H1 (cell line): Measurements from ENCODE around the gene PDF. TPM values are rescaled to one million over a fixed set of nuclear protein-coding genes. Genes with fewer than 3 reads are reported as not detected.
A peak's percentile ranks its signal among the peaks of the same experiment; 100 is the strongest.

Experiments used
- CTCF ChIA-PET: fragments of 300-600 bp; sonication (Branson Sonifier 250); formaldehyde crosslinking; loops from one replicate; lab custom pipeline; 2021; ENCODE audit not compliant: partially characterized antibody; lab: Charles Lee
- POLR2A ChIA-PET: fragments of 300-600 bp; sonication (Branson Sonifier 250); formaldehyde crosslinking; loops from one replicate; lab custom pipeline; 2021; ENCODE audit warnings: inconsistent platforms; ENCODE audit not compliant: partially characterized antibody; lab: Charles Lee
- DNase-seq, 2 experiments: peaks; one replicate each; pipeline versions ENCODE4 v3.0.0 to v3.0.0-alpha.2; 2010 to 2022; ENCODE audit warnings: low spot score in 2 of 2, low read depth in 1 of 2, mixed read lengths in 1 of 2
- FAIRE-seq: peaks from 2 replicates; lab custom pipeline; 2011; peaks lifted over from hg19 to GRCh38; lab: Jason Lieb, UNC
- H2AFZ ChIP-seq: 2 replicates; pipeline ENCODE4 v1.8.1; 2012; ENCODE audit warnings: low read length, inconsistent platforms
- H2AK5ac ChIP-seq: 2 replicates; pipeline ENCODE4 v1.6.1; 2013; ENCODE audit warnings: low read depth, low read length
- H2BK120ac ChIP-seq: replicated peaks from 2 replicates; pipeline ENCODE3; 2013; ENCODE audit warnings: low read depth, low read length, inconsistent platforms
- H2BK12ac ChIP-seq: 2 replicates; pipeline ENCODE4 v1.6.1; 2013; ENCODE audit warnings: low read depth, low read length
- H2BK15ac ChIP-seq: 2 replicates; pipeline ENCODE4 v1.6.1; 2013; ENCODE audit warnings: low read length
- H2BK20ac ChIP-seq: 2 replicates; pipeline ENCODE4 v1.6.1; 2013; ENCODE audit warnings: low read length
- H2BK5ac ChIP-seq: 2 replicates; pipeline ENCODE4 v1.6.1; 2013; ENCODE audit warnings: low read depth, low read length
- H3K14ac ChIP-seq: 2 replicates; pipeline ENCODE4 v1.6.1; 2013; ENCODE audit warnings: inconsistent platforms; ENCODE audit not compliant: insufficient read length
- H3K18ac ChIP-seq: 2 replicates; pipeline ENCODE4 v1.6.1; 2013; ENCODE audit warnings: low read length; ENCODE audit errors: extremely low read depth
- H3K23ac ChIP-seq: 2 replicates; pipeline ENCODE4 v1.6.1; 2013; ENCODE audit warnings: inconsistent platforms; ENCODE audit not compliant: insufficient read length
- H3K23me2 ChIP-seq: 2 replicates; pipeline ENCODE4 v1.6.1; 2013; ENCODE audit warnings: low read depth, low read length
- H3K27ac ChIP-seq: 2 replicates; pipeline ENCODE4 v1.6.1; 2011; ENCODE audit warnings: low read depth, low read length, inconsistent platforms
- H3K27me3 ChIP-seq, 4 experiments: replicated peaks in 1 of 4; 1 replicate in 1 of 4; 2 replicates in 3 of 4; pipeline versions ENCODE4 v1.6.1 to v1.8.1; 2011 to 2013; ENCODE audit warnings: low read length in 3 of 4, mild to moderate bottlenecking in 3 of 4, inconsistent platforms in 2 of 4, mixed read lengths in 2 of 4, moderate library complexity in 1 of 4; ENCODE audit not compliant: control insufficient read depth in 3 of 4, insufficient read depth in 3 of 4; ENCODE audit errors: extremely low read depth in 1 of 4
- H3K36me3 ChIP-seq, 4 experiments: 2 replicates each; pipeline versions ENCODE4 v1.6.1 to v1.8.1; 2011 to 2013; ENCODE audit warnings: mild to moderate bottlenecking in 4 of 4, low read length in 3 of 4, moderate library complexity in 2 of 4, control low read depth in 1 of 4, inconsistent platforms in 1 of 4; ENCODE audit not compliant: insufficient read depth in 4 of 4, control insufficient read depth in 2 of 4
- H3K4ac ChIP-seq: replicated peaks from 2 replicates; pipeline ENCODE3; 2013; ENCODE audit warnings: low read length, low read depth, mixed read lengths, inconsistent platforms; ENCODE audit not compliant: insufficient read length
- H3K4me1 ChIP-seq, 4 experiments: replicated peaks in 1 of 4; 1 replicate in 1 of 4; 2 replicates in 3 of 4; pipeline versions ENCODE4 v1.6.1 to v1.8.1; 2011 to 2013; ENCODE audit warnings: low read length in 3 of 4, inconsistent platforms in 2 of 4, mixed read lengths in 1 of 4; ENCODE audit not compliant: insufficient read depth in 4 of 4, control insufficient read depth in 3 of 4
- H3K4me2 ChIP-seq, 2 experiments: 2 replicates each; pipeline versions ENCODE4 v1.6.1 to v1.8.1; 2011 to 2013; ENCODE audit warnings: low read depth in 2 of 2, low read length in 2 of 2, control low read depth in 1 of 2, inconsistent platforms in 1 of 2, mild to moderate bottlenecking in 1 of 2; ENCODE audit not compliant: insufficient read depth in 1 of 2
- H3K4me3 ChIP-seq, 4 experiments: fragments of 200-600, 300-600 bp in 1 of 4; sonication (generic), shearing (Covaris generic), sonication (Bioruptor Twin) in 1 of 4; 2 replicates each; pipeline versions ENCODE4 v1.5.1 to v1.8.1; 2011 to 2016; ENCODE audit warnings: low read length in 4 of 4, low read depth in 3 of 4, control low read depth in 2 of 4, inconsistent platforms in 2 of 4, mild to moderate bottlenecking in 2 of 4, mixed read lengths in 1 of 4, moderate library complexity in 1 of 4; ENCODE audit not compliant: insufficient read depth in 2 of 4; ENCODE audit errors: extremely low read depth in 1 of 4
- H3K56ac ChIP-seq: replicated peaks from 2 replicates; pipeline ENCODE3; 2013; ENCODE audit warnings: low read depth, mild to moderate bottlenecking, mixed read lengths, low read length, inconsistent platforms; ENCODE audit not compliant: insufficient read length
- H3K79me1 ChIP-seq: 2 replicates; pipeline ENCODE4 v1.6.1; 2013; ENCODE audit warnings: low read depth, low read length, control low read depth
- H3K79me2 ChIP-seq, 2 experiments: 2 replicates each; pipeline versions ENCODE4 v1.6.1 to v1.8.1; 2012 to 2013; ENCODE audit warnings: low read length in 2 of 2, mild to moderate bottlenecking in 2 of 2, inconsistent platforms in 1 of 2; ENCODE audit not compliant: insufficient read depth in 2 of 2, control insufficient read depth in 1 of 2
- H3K9ac ChIP-seq, 4 experiments: replicated peaks in 1 of 4; 1 replicate in 1 of 4; 2 replicates in 3 of 4; pipeline versions ENCODE4 v1.6.1 to v1.8.1; 2011 to 2013; ENCODE audit warnings: low read depth in 3 of 4, low read length in 3 of 4, control low read depth in 2 of 4, mild to moderate bottlenecking in 2 of 4, moderate library complexity in 2 of 4, inconsistent platforms in 1 of 4; ENCODE audit errors: extremely low read depth in 1 of 4
- H3K9me3 ChIP-seq, 2 experiments: 2 replicates each; pipeline versions ENCODE4 v1.6.1 to v1.8.1; 2012 to 2013; ENCODE audit warnings: mild to moderate bottlenecking in 2 of 2, moderate library complexity in 2 of 2, control low read depth in 1 of 2, inconsistent platforms in 1 of 2, low read depth in 1 of 2, low read length in 1 of 2, mixed read lengths in 1 of 2; ENCODE audit not compliant: insufficient read depth in 2 of 2
- H4K20me1 ChIP-seq, 2 experiments: replicated peaks in 1 of 2; 2 replicates each; pipeline versions ENCODE3 to v1.8.1; 2011 to 2013; ENCODE audit warnings: inconsistent platforms in 2 of 2, low read length in 2 of 2, mild to moderate bottlenecking in 1 of 2; ENCODE audit not compliant: insufficient read depth in 2 of 2, control insufficient read depth in 1 of 2
- H4K5ac ChIP-seq: 2 replicates; pipeline ENCODE4 v1.6.1; 2013; ENCODE audit warnings: low read length, low read depth, mixed read lengths, inconsistent platforms; ENCODE audit not compliant: insufficient read length
- H4K8ac ChIP-seq: 2 replicates; pipeline ENCODE4 v1.8.0; 2013; ENCODE audit warnings: mild to moderate bottlenecking, moderate library complexity, low read length, inconsistent platforms; ENCODE audit not compliant: insufficient read depth; ENCODE audit errors: extremely low read depth
- H4K91ac ChIP-seq: replicated peaks from 2 replicates; pipeline ENCODE3; 2013; ENCODE audit warnings: low read length, mixed read lengths, inconsistent platforms; ENCODE audit not compliant: insufficient read length
- ASH2L ChIP-seq: fragments of 200-600, 300-600 bp; sonication (generic); IDR thresholded peaks from one replicate; pipeline ENCODE4 v1.7.1; 2017; ENCODE audit warnings: low read length
- CEBPB ChIP-seq: IDR thresholded peaks from 2 replicates; pipeline ENCODE4 v1.6.1; 2012; ENCODE audit warnings: low read depth, low read length
- CTCF ChIP-seq, 3 experiments: IDR thresholded peaks; 1 replicate in 2 of 3; 2 replicates in 1 of 3; pipeline versions ENCODE4 v1.5.1 to v1.6.1; 2011; ENCODE audit warnings: low read length in 3 of 3, mild to moderate bottlenecking in 3 of 3, inconsistent platforms in 2 of 3, low read depth in 1 of 3, moderate library complexity in 1 of 3; ENCODE audit not compliant: insufficient read depth in 1 of 3; ENCODE audit errors: control extremely low read depth in 1 of 3
- E2F6 ChIP-seq: IDR thresholded peaks from 2 replicates; pipeline ENCODE4 v1.6.1; 2012; ENCODE audit warnings: inconsistent platforms
- JUND ChIP-seq: IDR thresholded peaks from 2 replicates; pipeline ENCODE4 v1.6.1; 2011; ENCODE audit warnings: mild to moderate bottlenecking, improper control_type of control experiment, low read length
- KDM4A ChIP-seq: IDR thresholded peaks from one replicate; pipeline ENCODE4 v1.7.1; 2012; ENCODE audit warnings: low read depth, mild to moderate bottlenecking, moderate library complexity, low read length, inconsistent platforms; ENCODE audit not compliant: severe bottlenecking
- RAD21 ChIP-seq, 2 experiments: IDR thresholded peaks in 1 of 2; conservative IDR thresholded peaks in 1 of 2; 2 replicates each; pipeline ENCODE4 v1.6.1; 2011; ENCODE audit warnings: low read depth in 2 of 2, low read length in 2 of 2, improper control_type of control experiment in 1 of 2, inconsistent platforms in 1 of 2, mild to moderate bottlenecking in 1 of 2, moderate library complexity in 1 of 2
- SIX5 ChIP-seq: IDR thresholded peaks from 2 replicates; pipeline ENCODE4 v1.6.1; 2011; ENCODE audit warnings: mild to moderate bottlenecking, low read depth, low read length
- SUZ12 ChIP-seq: fragments of 200-600 bp; sonication (generic); IDR thresholded peaks from 2 replicates; pipeline ENCODE4 v1.6.1; 2012; ENCODE audit warnings: mild to moderate bottlenecking, inconsistent platforms, low read length, moderate library complexity, mixed read lengths
- WGBS, 2 experiments: shearing (Covaris generic) in 1 of 2; methylation state at CpG; one replicate each; pipeline versions ENCODE4 v1.1.6 to v1.1.7; 2013 to 2015; ENCODE audit warnings: low lambda C conversion rate in 2 of 2, mixed read lengths in 2 of 2, inconsistent platforms in 1 of 2, low coverage in 1 of 2, missing lambda C conversion rate in 1 of 2; ENCODE audit not compliant: insufficient replicate concordance in 2 of 2, insufficient coverage in 1 of 2, insufficient read length in 1 of 2; ENCODE audit errors: extremely low coverage in 1 of 2, missing lambda C conversion rate in 1 of 2; 5-methylcytosine and 5-hydroxymethylcytosine counted together
- polyA plus RNA-seq, 7 experiments: library from polyadenylated mRNA; depleted of rRNA in 3 of 7; stranded (reverse) in 5 of 7; unstranded in 2 of 7; fragments of >200 nt in 5 of 7; fragments of 200-250 nt in 2 of 7; gene quantifications; 1 replicate in 5 of 7; 2 replicates in 1 of 7; 4 replicates in 1 of 7; pipeline versions ENCODE4 v1.2.1 to v1.2.3, GENCODE V29; 2011 to 2013; ENCODE audit warnings: missing spikeins in 2 of 7, mixed read lengths in 2 of 7
- total RNA-seq: library from RNA; stranded (reverse); fragmentation: NEBNext Ultra II Directional; extraction: Animal tissue kit (Norgen Biotek cat#: 25700); gene quantifications from 2 replicates; pipeline ENCODE4 v1.2.1, GENCODE V29; 2021

PDF gene
- total and polyA plus RNA-seq, 2 of the 8 experiments (the other 6 are each of a cell fraction or from before 2014, with no cell fraction given), result 17.7 to 23.9 TPM

- H3K23ac ChIP-seq, result no peak overlapping the region
- H2BK20ac ChIP-seq, result no peak overlapping the region
- H2BK12ac ChIP-seq, result 0 out of 2 replicates have a peak overlapping the region, but pooled peaks have one; percentile 27
- peak overlapping the region; percentile 49 to 93 (median 86); a peak in 7 of 8 replicates for H3K4me3 ChIP-seq
- H2AK5ac ChIP-seq, result no peak overlapping the region
- no peak overlapping the region for H4K5ac ChIP-seq
- peaks cover 6 to 19% (median 12%) of the 10 kb centered on the region in 4 experiments for H3K4me1 ChIP-seq
- ChIA-PET POLR2A (interaction anchor here (0.5 to 29.8 kb wide), 12 partner anchors 8 to 642 kb away, joined by 3 to 497 read pairs (median 4); partner anchors contain the start of genes CHTF8, COG8, NIP7 and PDF), CTCF (interaction anchor here (1.0 to 2.4 kb wide), 5 partner anchors 9 to 427 kb away, joined by 3 to 7 read pairs (median 3); partner anchors contain the start of gene VPS4A)
- H3K18ac ChIP-seq, result no peak overlapping the region
- 77% methylated on average over 10 of the region's 10 CpGs; no CpG with 5 or more reads in 1 of the 2 experiments for WGBS, 2 experiments
- peaks cover 10 to 69% (median 26%) of the 10 kb centered on the region in 4 experiments for H3K36me3 ChIP-seq
- peaks cover 9 to 55% of the 10 kb centered on the region in 2 experiments for H3K79me2 ChIP-seq
- no peak overlapping the region for H3K14ac ChIP-seq
- DNase-seq (no peak), FAIRE-seq (no peak)
- no peak overlapping the region for H3K27ac ChIP-seq
- peaks cover 11% of the 10 kb centered on the region; the same call in 1 of the 2 replicates for H3K23me2 ChIP-seq
- no peak overlapping the region for H3K56ac ChIP-seq
- H3K9ac ChIP-seq, result peak overlapping the region in 2 of 4 experiments; percentile 47 to 88; a peak in 4 of 7 replicates
- peaks cover 13 to 35% of the 10 kb centered on the region in 2 experiments for H4K20me1 ChIP-seq
- H2BK120ac ChIP-seq, result no peak overlapping the region
- no peak overlapping the region for H2BK15ac ChIP-seq
- H3K27me3 ChIP-seq, result no peaks in the 10 kb centered on the region
- 0 out of 2 replicates have a peak overlapping the region, but pooled peaks have one; percentile 24 for H2BK5ac ChIP-seq
- peak overlapping the region; percentile 76 for H3K4ac ChIP-seq
- H3K79me1 ChIP-seq, result peaks cover 21% of the 10 kb centered on the region
- peak overlapping the region; percentile 88 to 97 for H3K4me2 ChIP-seq
- no peak overlapping the region for H2AFZ ChIP-seq
- H4K91ac ChIP-seq, result no peak overlapping the region
- H4K8ac ChIP-seq, result no peak overlapping the region
- no peaks in the 10 kb centered on the region for H3K9me3 ChIP-seq
- TF ChIP-seq E2F6 (no peak), ASH2L (no peak), RAD21 (IDR thresholded peaks at IDR 0.05 in 1 of 2, conservative IDR thresholded peaks at IDR 0.05 in 1 of 2; ENCODE audit: low read depth in 2 of 2, low read length in 2 of 2) (no peak), CTCF (IDR thresholded peaks at IDR 0.05; ENCODE audit: control extremely low read depth in 1 of 3, insufficient read depth in 1 of 3, low read depth in 1 of 3, low read length in 3 of 3) (no peak), JUND (no peak), SUZ12 (no peak), SIX5 (no peak), CEBPB (no peak), KDM4A (no peak)
These were observed 1.5 kb downstream of the PDF start for GRCh38 chr16:69328854-69329316.
